Measurements from ENCODE around the gene FUBP1.

Gene FUBP1

GRCh38 chr1:77953907-77954306, 25.0 kb downstream of the FUBP1 start:
- no peaks in the 10 kb centered on the region for H3K4me1 ChIP-seq (ENCODE audit: insufficient read depth, low read length)
- H3K9me3 ChIP-seq (ENCODE audit: low read length): no peaks in the 10 kb centered on the region
- peaks cover 91% of the 10 kb centered on the region for H3K36me3 ChIP-seq (ENCODE audit: insufficient read depth, low read length)

GRCh38 chr1:77951328-77951727, 27.5 kb downstream of the FUBP1 start:
- Histone ChIP-seq H3K36me3 (ENCODE audit: insufficient read depth, low read length) (peaks cover 92% of the 10 kb centered on the region), H3K4me3 (ENCODE audit: low read length) (no peak overlapping the region), H3K4me1 (ENCODE audit: insufficient read depth, low read length) (no peaks in the 10 kb centered on the region)

More at GRCh38 chr1:77953907-77954306, 25.0 kb downstream of the FUBP1 start:
- H2AFZ ChIP-seq (ENCODE audit: low read depth, low read length): no peak overlapping the region
- H3K4me3 ChIP-seq (ENCODE audit: low read length): no peak overlapping the region
- H3K27me3 ChIP-seq (ENCODE audit: insufficient read depth, low read length): no peaks in the 10 kb centered on the region

GRCh38 chr1:77950873-77951272, 28.0 kb downstream of the FUBP1 start:
- peaks cover 92% of the 10 kb centered on the region for H3K36me3 ChIP-seq (ENCODE audit: insufficient read depth, low read length)

More at GRCh38 chr1:77951328-77951727, 27.5 kb downstream of the FUBP1 start:
- Histone ChIP-seq H2AFZ (ENCODE audit: low read depth, low read length) (no peak overlapping the region), H3K27me3 (ENCODE audit: insufficient read depth, low read length) (no peaks in the 10 kb centered on the region), H3K9me3 (ENCODE audit: low read length) (no peaks in the 10 kb centered on the region)

GRCh38 chr1:77948841-77949424, 29.9 kb downstream of the FUBP1 start:
- Histone ChIP-seq H3K4me3 (ENCODE audit: low read length) (no peak overlapping the region), H2AFZ (ENCODE audit: low read depth, low read length) (no peak overlapping the region), H3K9me3 (ENCODE audit: low read length) (no peaks in the 10 kb centered on the region), H3K27me3 (ENCODE audit: insufficient read depth, low read length) (no peaks in the 10 kb centered on the region), H3K36me3 (ENCODE audit: insufficient read depth, low read length) (peaks cover 93% of the 10 kb centered on the region), H3K4me1 (ENCODE audit: insufficient read depth, low read length) (no peaks in the 10 kb centered on the region)

More at GRCh38 chr1:77950873-77951272, 28.0 kb downstream of the FUBP1 start:
- Histone ChIP-seq H3K4me1 (ENCODE audit: insufficient read depth, low read length) (no peaks in the 10 kb centered on the region), H3K4me3 (ENCODE audit: low read length) (no peak overlapping the region), H3K27me3 (ENCODE audit: insufficient read depth, low read length) (no peaks in the 10 kb centered on the region), H3K9me3 (ENCODE audit: low read length) (no peaks in the 10 kb centered on the region), H2AFZ (ENCODE audit: low read depth, low read length) (no peak overlapping the region)

GRCh38 chr1:77945345-77945744, 33.5 kb downstream of the FUBP1 start:
- no peaks in the 10 kb centered on the region for H3K27me3 ChIP-seq (ENCODE audit: insufficient read depth, low read length)
- H3K36me3 ChIP-seq (ENCODE audit: insufficient read depth, low read length): peaks cover 88% of the 10 kb centered on the region
- H3K9me3 ChIP-seq (ENCODE audit: low read length): no peaks in the 10 kb centered on the region
- H2AFZ ChIP-seq (ENCODE audit: low read depth, low read length): no peak overlapping the region
- H3K4me1 ChIP-seq (ENCODE audit: insufficient read depth, low read length): no peaks in the 10 kb centered on the region
- H3K4me3 ChIP-seq (ENCODE audit: low read length): no peak overlapping the region

GRCh38 chr1:77942400-77943140, 36.3 kb downstream of the FUBP1 start:
- no peak overlapping the region for H2AFZ ChIP-seq (ENCODE audit: low read depth, low read length)
- H3K4me3 ChIP-seq (ENCODE audit: low read length): no peak overlapping the region
- H3K4me1 ChIP-seq (ENCODE audit: insufficient read depth, low read length): no peaks in the 10 kb centered on the region
- no peaks in the 10 kb centered on the region for H3K9me3 ChIP-seq (ENCODE audit: low read length)
- H3K36me3 ChIP-seq (ENCODE audit: insufficient read depth, low read length): peaks cover 62% of the 10 kb centered on the region
- H3K27me3 ChIP-seq (ENCODE audit: insufficient read depth, low read length): no peaks in the 10 kb centered on the region

GRCh38 chr1:77940921-77941570, 37.8 kb downstream of the FUBP1 start:
- Histone ChIP-seq H3K27me3 (ENCODE audit: insufficient read depth, low read length) (no peaks in the 10 kb centered on the region), H2AFZ (ENCODE audit: low read depth, low read length) (no peak overlapping the region), H3K4me3 (ENCODE audit: low read length) (no peak overlapping the region), H3K4me1 (ENCODE audit: insufficient read depth, low read length) (no peaks in the 10 kb centered on the region), H3K9me3 (ENCODE audit: low read length) (no peaks in the 10 kb centered on the region), H3K36me3 (ENCODE audit: insufficient read depth, low read length) (peaks cover 47% of the 10 kb centered on the region)

GRCh38 chr1:77938651-77939050, 40.2 kb downstream of the FUBP1 start:
- Histone ChIP-seq H3K36me3 (ENCODE audit: insufficient read depth, low read length) (peaks cover 24% of the 10 kb centered on the region), H3K4me3 (ENCODE audit: low read length) (no peak overlapping the region), H3K4me1 (ENCODE audit: insufficient read depth, low read length) (no peaks in the 10 kb centered on the region), H3K27me3 (ENCODE audit: insufficient read depth, low read length) (no peaks in the 10 kb centered on the region), H2AFZ (ENCODE audit: low read depth, low read length) (no peak overlapping the region), H3K9me3 (ENCODE audit: low read length) (no peaks in the 10 kb centered on the region)

- no peaks in the 10 kb centered on the region for H3K9me3 ChIP-seq (ENCODE audit: low read length)
- H3K4me1 ChIP-seq (ENCODE audit: insufficient read depth, low read length): no peaks in the 10 kb centered on the region
- H3K4me3 ChIP-seq (ENCODE audit: low read length): no peak overlapping the region
- no peak overlapping the region for H2AFZ ChIP-seq (ENCODE audit: low read depth, low read length)
- H3K27me3 ChIP-seq (ENCODE audit: insufficient read depth, low read length): no peaks in the 10 kb centered on the region
- H3K36me3 ChIP-seq (ENCODE audit: insufficient read depth, low read length): no peaks in the 10 kb centered on the region
Measured at GRCh38 chr1:77929806-77930205, 49.1 kb downstream of the FUBP1 start.

GRCh38 chr1:77927414-77927813, 51.5 kb downstream of the FUBP1 start:
- Histone ChIP-seq H3K4me3 (ENCODE audit: low read length) (no peak overlapping the region), H2AFZ (ENCODE audit: low read depth, low read length) (no peak overlapping the region), H3K4me1 (ENCODE audit: insufficient read depth, low read length) (no peaks in the 10 kb centered on the region), H3K27me3 (ENCODE audit: insufficient read depth, low read length) (no peaks in the 10 kb centered on the region), H3K36me3 (ENCODE audit: insufficient read depth, low read length) (no peaks in the 10 kb centered on the region), H3K9me3 (ENCODE audit: low read length) (no peaks in the 10 kb centered on the region)

GRCh38 chr1:77926561-77927357, 52.1 kb downstream of the FUBP1 start:
- H2AFZ ChIP-seq (ENCODE audit: low read depth, low read length): no peak overlapping the region
- H3K27me3 ChIP-seq (ENCODE audit: insufficient read depth, low read length): no peaks in the 10 kb centered on the region
- no peaks in the 10 kb centered on the region for H3K36me3 ChIP-seq (ENCODE audit: insufficient read depth, low read length)
- no peaks in the 10 kb centered on the region for H3K4me1 ChIP-seq (ENCODE audit: insufficient read depth, low read length)
- no peak overlapping the region for H3K4me3 ChIP-seq (ENCODE audit: low read length)
- no peaks in the 10 kb centered on the region for H3K9me3 ChIP-seq (ENCODE audit: low read length)

- no peaks in the 10 kb centered on the region for H3K36me3 ChIP-seq (ENCODE audit: insufficient read depth, low read length)
- no peak overlapping the region for H3K4me3 ChIP-seq (ENCODE audit: low read length)
Measured at GRCh38 chr1:77925956-77926355, 52.9 kb downstream of the FUBP1 start.

GRCh38 chr1:77925518-77925917, 53.4 kb downstream of the FUBP1 start:
- H3K4me1 ChIP-seq (ENCODE audit: insufficient read depth, low read length): no peaks in the 10 kb centered on the region
- no peaks in the 10 kb centered on the region for H3K36me3 ChIP-seq (ENCODE audit: insufficient read depth, low read length)
- no peaks in the 10 kb centered on the region for H3K9me3 ChIP-seq (ENCODE audit: low read length)
- no peak overlapping the region for H2AFZ ChIP-seq (ENCODE audit: low read depth, low read length)
- no peaks in the 10 kb centered on the region for H3K27me3 ChIP-seq (ENCODE audit: insufficient read depth, low read length)
- H3K4me3 ChIP-seq (ENCODE audit: low read length): no peak overlapping the region

More at GRCh38 chr1:77925956-77926355, 52.9 kb downstream of the FUBP1 start:
- Histone ChIP-seq H2AFZ (ENCODE audit: low read depth, low read length) (no peak overlapping the region), H3K9me3 (ENCODE audit: low read length) (no peaks in the 10 kb centered on the region), H3K4me1 (ENCODE audit: insufficient read depth, low read length) (no peaks in the 10 kb centered on the region), H3K27me3 (ENCODE audit: insufficient read depth, low read length) (no peaks in the 10 kb centered on the region)

Data from neuron (in vitro differentiated cells).